Measurements from ENCODE around the gene SUSD1.

DNA sequence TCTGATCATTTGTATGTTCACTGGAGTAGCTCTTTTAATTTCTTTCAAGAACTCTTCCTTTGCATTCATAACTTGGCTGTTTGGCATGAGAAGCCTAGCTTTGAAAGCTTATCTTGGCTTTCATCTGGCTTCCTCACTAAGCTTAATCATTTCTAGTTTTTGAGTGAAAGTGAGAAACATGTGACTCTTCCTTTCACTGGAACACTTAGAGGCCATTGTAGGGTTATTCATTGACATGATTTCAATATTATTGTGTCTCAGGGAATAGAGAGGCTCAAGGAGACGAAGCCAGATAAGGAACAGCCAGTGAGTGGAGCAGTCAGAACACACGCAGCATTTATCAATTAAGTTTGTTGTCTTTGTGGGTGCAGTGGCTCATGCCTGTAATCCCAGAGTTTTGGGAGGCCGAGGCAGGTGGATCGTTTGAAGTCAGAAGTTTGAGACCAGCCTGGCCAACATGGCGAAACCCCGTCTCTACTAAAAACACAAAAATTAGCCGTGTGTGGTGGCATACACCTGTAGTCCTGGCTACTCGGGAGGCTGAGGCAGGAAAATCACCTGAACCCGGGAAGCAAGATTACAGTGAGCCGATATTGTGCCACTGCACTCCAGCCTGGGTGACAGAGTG lies 180.2 kb downstream of the SUSD1 start:
- TF ChIP-seq, protein P1, sequence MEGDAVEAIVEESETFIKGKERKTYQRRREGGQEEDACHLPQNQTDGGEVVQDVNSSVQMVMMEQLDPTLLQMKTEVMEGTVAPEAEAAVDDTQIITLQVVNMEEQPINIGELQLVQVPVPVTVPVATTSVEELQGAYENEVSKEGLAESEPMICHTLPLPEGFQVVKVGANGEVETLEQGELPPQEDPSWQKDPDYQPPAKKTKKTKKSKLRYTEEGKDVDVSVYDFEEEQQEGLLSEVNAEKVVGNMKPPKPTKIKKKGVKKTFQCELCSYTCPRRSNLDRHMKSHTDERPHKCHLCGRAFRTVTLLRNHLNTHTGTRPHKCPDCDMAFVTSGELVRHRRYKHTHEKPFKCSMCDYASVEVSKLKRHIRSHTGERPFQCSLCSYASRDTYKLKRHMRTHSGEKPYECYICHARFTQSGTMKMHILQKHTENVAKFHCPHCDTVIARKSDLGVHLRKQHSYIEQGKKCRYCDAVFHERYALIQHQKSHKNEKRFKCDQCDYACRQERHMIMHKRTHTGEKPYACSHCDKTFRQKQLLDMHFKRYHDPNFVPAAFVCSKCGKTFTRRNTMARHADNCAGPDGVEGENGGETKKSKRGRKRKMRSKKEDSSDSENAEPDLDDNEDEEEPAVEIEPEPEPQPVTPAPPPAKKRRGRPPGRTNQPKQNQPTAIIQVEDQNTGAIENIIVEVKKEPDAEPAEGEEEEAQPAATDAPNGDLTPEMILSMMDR (IDR thresholded peaks at IDR 0.05; ENCODE audit: insufficient read depth, low read depth, low read length): no peak
- TF ChIP-seq EZH2 (IDR thresholded peaks at IDR 0.05; ENCODE audit: insufficient read depth, low read length): no peak
